ENCODE results near the gene NR2F1.

NR2F1 gene

GRCh38 chr5:93596676-93597490 is 13.9 kb downstream of the NR2F1 start (continued):
- TF ChIP-seq ZNF792 (tag by site-specific recombination; IDR thresholded peaks at IDR 0.05): no peak
- no peak for TF ChIP-seq ZNF26 (tag by site-specific recombination; IDR thresholded peaks at IDR 0.05)
- peak; percentile 92 for TF ChIP-seq CTCF (tag by site-specific recombination; IDR thresholded peaks at IDR 0.05)
- TF ChIP-seq SCRT1 (tag by site-specific recombination; IDR thresholded peaks at IDR 0.05; ENCODE audit: borderline replicate concordance): no peak
- no peak for TF ChIP-seq ZNF433 (tag by site-specific recombination; IDR thresholded peaks at IDR 0.05; ENCODE audit: low read depth)
- no peak for TF ChIP-seq ZSCAN5A (tag by site-specific recombination; IDR thresholded peaks at IDR 0.05)
- TF ChIP-seq ZNF19 (tag by site-specific recombination; IDR thresholded peaks at IDR 0.05; ENCODE audit: low read depth): no peak
- no peak for TF ChIP-seq ZNF777 (tag by site-specific recombination; IDR thresholded peaks at IDR 0.05; ENCODE audit: borderline replicate concordance)
- TF ChIP-seq ZNF600 (tag by site-specific recombination; IDR thresholded peaks at IDR 0.05): no peak; the same call in 1 of the 2 replicates
- no peak for TF ChIP-seq ZNF146 (tag by site-specific recombination; IDR thresholded peaks at IDR 0.05)
- TF ChIP-seq TRIM28 (IDR thresholded peaks at IDR 0.05; ENCODE audit: borderline replicate concordance, low read length): 0 out of 2 replicates have a peak, but pooled peaks have one; percentile 7
- no peak for TF ChIP-seq ZNF140 (tag by site-specific recombination; IDR thresholded peaks at IDR 0.05)
- no peak for TF ChIP-seq ZFP41 (tag by site-specific recombination; IDR thresholded peaks at IDR 0.05; ENCODE audit: borderline replicate concordance)
- TF ChIP-seq ZNF830 (tag by site-specific recombination; IDR thresholded peaks at IDR 0.05; ENCODE audit: low read depth): no peak
- no peak for TF ChIP-seq ZBTB49 (tag by site-specific recombination; IDR thresholded peaks at IDR 0.05; ENCODE audit: low read depth)
- no peak for TF ChIP-seq BCL6B (tag by site-specific recombination; IDR thresholded peaks at IDR 0.05)
- TF ChIP-seq ZFP37 (tag by site-specific recombination; IDR thresholded peaks at IDR 0.05): no peak
- TF ChIP-seq ZNF175 (tag by site-specific recombination; IDR thresholded peaks at IDR 0.05): no peak
- TF ChIP-seq ZNF837 (tag by site-specific recombination; IDR thresholded peaks at IDR 0.05): no peak
- no peak for TF ChIP-seq REPIN1 (tag by site-specific recombination; IDR thresholded peaks at IDR 0.05; ENCODE audit: low read depth)
- no peak for TF ChIP-seq ZNF518A (tag by site-specific recombination; conservative IDR thresholded peaks at IDR 0.05; ENCODE audit: low read depth)
- no peak for TF ChIP-seq ZNF776 (tag by site-specific recombination; IDR thresholded peaks at IDR 0.05; ENCODE audit: borderline replicate concordance)
- no peak for TF ChIP-seq GFI1B (tag by site-specific recombination; IDR thresholded peaks at IDR 0.05)
- TF ChIP-seq ZNF561 (tag by site-specific recombination; IDR thresholded peaks at IDR 0.05; ENCODE audit: borderline replicate concordance): peak; percentile 56; the same call in 1 of the 2 replicates
- no peak for TF ChIP-seq ZNF473 (tag by site-specific recombination; IDR thresholded peaks at IDR 0.05)
- no peak for TF ChIP-seq ZNF266 (tag by site-specific recombination; IDR thresholded peaks at IDR 0.05; ENCODE audit: low read depth)
